ENCODE measurements around the gene TLE5. TPM values are rescaled to one million over a fixed set of nuclear protein-coding genes. Genes with fewer than 3 reads are reported as not detected.

Gene TLE5
- total and polyA plus RNA-seq, 10 of the 15 experiments (the other 5 are each of a cell fraction or from before 2014, with no cell fraction given), result 2.5 to 373 (median 154) TPM

DNA sequence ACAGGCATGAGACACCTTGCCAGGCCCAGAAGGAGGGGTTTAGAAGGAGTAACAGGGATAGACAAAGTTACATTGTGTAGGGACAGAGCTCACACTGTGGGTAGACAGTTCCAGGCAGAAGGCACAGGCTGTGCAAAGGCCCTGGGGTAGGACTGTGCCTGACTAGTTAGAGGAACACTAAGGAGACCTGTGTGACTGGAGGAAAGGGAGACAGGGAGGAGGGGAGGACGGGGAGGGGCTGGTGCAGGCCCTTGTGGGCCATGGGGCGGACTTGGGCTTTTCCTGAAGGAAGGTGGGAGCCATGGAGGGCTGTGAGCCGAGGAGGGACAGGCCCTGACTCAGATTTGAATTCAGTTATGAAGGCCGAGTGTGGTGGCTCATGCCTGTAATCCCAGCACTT is 17.3 kb upstream of the TLE5 start:
- no peak overlapping the region for H3K27ac ChIP-seq (ENCODE audit: control insufficient read depth, insufficient read depth)
- WGBS (ENCODE audit: insufficient coverage, insufficient replicate concordance, low lambda C conversion rate, missing lambda C conversion rate), result 22% methylated on average over 4 of the region's 4 CpGs
- no peak overlapping the region for H3K4me2 ChIP-seq (ENCODE audit: control insufficient read depth, insufficient read depth)
- in situ Hi-C loops (cut with MboI) (loop anchor here (5.0 kb wide), 1 partner anchor 83 kb away; no protein-coding TSS in a partner anchor), intact Hi-C loops (cut with micrococcal nuclease; ENCODE audit: unreplicated experiment) (loop anchor here (10.0 kb wide), 1 partner anchor 45 kb away; no protein-coding TSS in a partner anchor)
- FAIRE-seq, result no peak
- SMC1A ChIA-PET (ENCODE audit: uncharacterized antibody, unreplicated experiment), result interaction anchor here (2.0 kb wide), 1 partner anchor 82 kb away, joined by 4 read pairs; no protein-coding TSS in a partner anchor
- H2AFZ ChIP-seq (ENCODE audit: control insufficient read depth, low read depth, low read length), result no peak overlapping the region
- H3K79me2 ChIP-seq (ENCODE audit: control insufficient read depth, insufficient read depth, low read length), result no peaks in the 10 kb centered on the region
- no peak for ATAC-seq
- H3K9ac ChIP-seq (ENCODE audit: control insufficient read depth, insufficient read depth, low read length), result no peak overlapping the region
- no peak overlapping the region for H3K4me3 ChIP-seq
- H3K27me3 ChIP-seq (replicated peaks in 1 of 2; ENCODE audit: control insufficient read depth in 2 of 2, insufficient read depth in 2 of 2, low read length in 1 of 2), result no peaks in the 10 kb centered on the region
- no TSS peak for BruUV-seq (replicated peaks)
- no peaks in the 10 kb centered on the region for H3K4me1 ChIP-seq (ENCODE audit: control insufficient read depth, insufficient read depth, low read length)
- POLR2A ChIA-PET, result interaction anchor here (0.5 to 1.0 kb wide), 2 partner anchors 9 to 1544 kb away, joined by 3 to 4 read pairs; no protein-coding TSS in a partner anchor
- TF ChIP-seq, protein P1, sequence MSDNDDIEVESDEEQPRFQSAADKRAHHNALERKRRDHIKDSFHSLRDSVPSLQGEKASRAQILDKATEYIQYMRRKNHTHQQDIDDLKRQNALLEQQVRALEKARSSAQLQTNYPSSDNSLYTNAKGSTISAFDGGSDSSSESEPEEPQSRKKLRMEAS (IDR thresholded peaks at IDR 0.05; ENCODE audit: low read depth, low read length), result no peak
- TF ChIP-seq NR2C1 (IDR thresholded peaks at IDR 0.05), result no peak
- TF ChIP-seq, protein P2, sequence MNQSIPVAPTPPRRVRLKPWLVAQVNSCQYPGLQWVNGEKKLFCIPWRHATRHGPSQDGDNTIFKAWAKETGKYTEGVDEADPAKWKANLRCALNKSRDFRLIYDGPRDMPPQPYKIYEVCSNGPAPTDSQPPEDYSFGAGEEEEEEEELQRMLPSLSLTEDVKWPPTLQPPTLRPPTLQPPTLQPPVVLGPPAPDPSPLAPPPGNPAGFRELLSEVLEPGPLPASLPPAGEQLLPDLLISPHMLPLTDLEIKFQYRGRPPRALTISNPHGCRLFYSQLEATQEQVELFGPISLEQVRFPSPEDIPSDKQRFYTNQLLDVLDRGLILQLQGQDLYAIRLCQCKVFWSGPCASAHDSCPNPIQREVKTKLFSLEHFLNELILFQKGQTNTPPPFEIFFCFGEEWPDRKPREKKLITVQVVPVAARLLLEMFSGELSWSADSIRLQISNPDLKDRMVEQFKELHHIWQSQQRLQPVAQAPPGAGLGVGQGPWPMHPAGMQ (IDR thresholded peaks at IDR 0.05; ENCODE audit: borderline replicate concordance), result no peak
- TF ChIP-seq GABPA (IDR thresholded peaks at IDR 0.05; ENCODE audit: low read depth), result no peak
- RAD21 ChIA-PET (ENCODE audit: unreplicated experiment), result no interaction called here
- DNase-seq (ENCODE audit: low read depth, low spot score), result no peak
- H3K36me3 ChIP-seq (ENCODE audit: control insufficient read depth in 2 of 2, insufficient read depth in 2 of 2, low read length in 1 of 2), result no peaks in the 10 kb centered on the region
- no peaks in the 10 kb centered on the region for H4K20me1 ChIP-seq (ENCODE audit: control insufficient read depth, insufficient read depth)
- H3K9me3 ChIP-seq (replicated peaks; ENCODE audit: control insufficient read depth, insufficient read depth, low read length), result no peaks in the 10 kb centered on the region
- CTCF ChIA-PET, result interaction anchor here (1.0 to 2.1 kb wide), 3 partner anchors 25 to 129 kb away, joined by 3 to 18 read pairs (median 3); no protein-coding TSS in a partner anchor

Data from GM12878 (cell line).